C4-2B (cell line): ENCODE results near the gene DPF3.

Experiments
- H3K27ac ChIP-seq: fragments of 450-650 bp; 2 replicates; pipeline ENCODE4 v1.5.1; 2017
- ZFX ChIP-seq: fragments of 450-650 bp; IDR thresholded peaks from 2 replicates; pipeline ENCODE4 v1.6.1; 2017
- TF ChIP-seq, protein P1 (sequence below): fragments of 450-650 bp; conservative IDR thresholded peaks from 2 replicates; pipeline ENCODE4 v1.5.1; 2017; ENCODE audit warnings: mild to moderate bottlenecking

The DPF3 gene

DNA sequence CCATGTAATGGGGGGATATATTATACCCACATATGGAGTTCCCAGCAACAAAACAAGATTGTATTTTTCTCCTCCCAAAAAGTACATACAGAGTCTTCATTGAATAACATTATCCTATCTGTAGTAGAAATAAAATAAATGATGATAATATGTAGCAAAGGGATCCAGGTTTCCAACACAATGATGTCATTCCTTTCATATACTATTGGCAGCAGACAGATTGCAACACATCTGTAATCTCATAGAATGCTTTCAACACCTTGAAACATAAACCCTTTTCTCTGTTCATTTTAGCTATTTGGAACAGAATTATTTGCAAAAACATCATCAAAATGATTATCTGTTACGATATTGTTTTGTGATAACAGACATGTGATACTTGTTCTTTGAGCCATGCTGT lies 317.6 kb downstream of the DPF3 start:
- no peak overlapping the region for H3K27ac ChIP-seq

DNA sequence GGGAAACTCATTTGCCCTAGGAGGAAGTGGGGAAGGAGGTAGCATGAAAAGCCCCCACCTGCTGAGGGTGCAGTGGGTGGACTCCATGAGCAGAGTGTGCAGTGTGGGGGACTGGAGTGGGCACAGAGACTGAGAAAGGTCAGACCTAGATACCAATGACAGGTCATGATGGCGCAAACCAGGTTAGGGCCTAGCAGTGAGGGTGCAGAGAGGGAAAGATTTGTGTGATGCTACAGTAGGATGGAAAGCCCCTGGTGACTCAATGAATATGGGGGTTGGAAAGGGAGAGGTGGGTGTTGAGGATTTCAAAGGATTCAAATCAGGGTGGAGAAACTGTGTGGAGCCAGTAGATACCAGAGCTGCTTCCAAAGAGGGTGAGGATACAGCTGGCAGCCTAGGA lies 319.2 kb downstream of the DPF3 start:
- H3K27ac ChIP-seq, result no peak overlapping the region
- TF ChIP-seq, protein P1, sequence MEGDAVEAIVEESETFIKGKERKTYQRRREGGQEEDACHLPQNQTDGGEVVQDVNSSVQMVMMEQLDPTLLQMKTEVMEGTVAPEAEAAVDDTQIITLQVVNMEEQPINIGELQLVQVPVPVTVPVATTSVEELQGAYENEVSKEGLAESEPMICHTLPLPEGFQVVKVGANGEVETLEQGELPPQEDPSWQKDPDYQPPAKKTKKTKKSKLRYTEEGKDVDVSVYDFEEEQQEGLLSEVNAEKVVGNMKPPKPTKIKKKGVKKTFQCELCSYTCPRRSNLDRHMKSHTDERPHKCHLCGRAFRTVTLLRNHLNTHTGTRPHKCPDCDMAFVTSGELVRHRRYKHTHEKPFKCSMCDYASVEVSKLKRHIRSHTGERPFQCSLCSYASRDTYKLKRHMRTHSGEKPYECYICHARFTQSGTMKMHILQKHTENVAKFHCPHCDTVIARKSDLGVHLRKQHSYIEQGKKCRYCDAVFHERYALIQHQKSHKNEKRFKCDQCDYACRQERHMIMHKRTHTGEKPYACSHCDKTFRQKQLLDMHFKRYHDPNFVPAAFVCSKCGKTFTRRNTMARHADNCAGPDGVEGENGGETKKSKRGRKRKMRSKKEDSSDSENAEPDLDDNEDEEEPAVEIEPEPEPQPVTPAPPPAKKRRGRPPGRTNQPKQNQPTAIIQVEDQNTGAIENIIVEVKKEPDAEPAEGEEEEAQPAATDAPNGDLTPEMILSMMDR, result no peak
- TF ChIP-seq ZFX, result no peak

More for the DNA sequence above, 317.6 kb downstream of the DPF3 start:
- no peak for TF ChIP-seq ZFX
- TF ChIP-seq, protein P1, result no peak

DNA sequence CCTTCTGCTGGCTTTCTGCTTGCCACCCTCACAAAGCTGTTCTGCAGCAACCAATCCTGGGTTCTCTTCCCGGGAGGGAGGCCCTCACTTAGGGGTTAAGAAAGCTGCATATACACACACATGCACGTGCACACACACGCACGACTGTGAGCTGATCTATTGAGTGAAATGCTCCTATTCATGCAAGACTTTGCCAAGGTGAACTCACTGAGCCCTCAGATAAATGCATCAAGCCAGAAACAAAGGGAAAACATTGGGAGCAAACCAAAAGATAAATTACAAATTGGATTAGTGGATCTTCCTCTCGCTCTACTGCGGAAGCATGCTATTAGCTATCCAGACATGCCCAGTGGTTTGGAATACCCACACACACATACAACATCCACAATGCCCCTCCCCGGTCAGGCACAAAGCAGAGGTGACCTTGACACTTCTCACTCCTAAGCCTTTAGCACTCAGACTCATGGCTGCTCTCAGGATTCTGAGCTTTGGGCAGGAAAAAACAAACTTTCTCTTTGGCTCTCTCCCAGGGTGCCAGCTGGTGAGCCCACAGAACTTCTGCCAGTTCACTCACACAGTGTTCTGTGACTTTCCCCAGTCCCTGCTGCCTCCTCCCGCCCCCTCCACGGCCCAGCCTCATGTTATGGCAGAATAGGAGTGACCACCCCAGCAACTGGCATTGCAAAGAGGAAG lies 320.0 kb downstream of the DPF3 start:
- TF ChIP-seq, protein P1, result no peak
- no peak for TF ChIP-seq ZFX
- no peak overlapping the region for H3K27ac ChIP-seq
